GM15510 (cell line): ENCODE data around the gene SPTBN5.

Experiments
- POLR2A ChIP-seq: IDR thresholded peaks from 3 replicates; pipeline ENCODE4 v1.6.1; 2011; ENCODE audit warnings: borderline replicate concordance; ENCODE audit not compliant: insufficient read length; ENCODE audit errors: extremely low read depth

SPTBN5 gene

GRCh38 chr15:41798607-41799487, 95.0 kb downstream of the SPTBN5 start:
- no peak for TF ChIP-seq POLR2A
